Pancreas (tissue), 10 donors: Measurements from ENCODE around the gene EDARADD. TPM values are rescaled to one million over a fixed set of nuclear protein-coding genes. Genes with fewer than 3 reads are reported as not detected.
"Not testable (repeated sequence)": the region's sequence is repeated elsewhere in the genome, so short reads cannot be mapped to it uniquely, and the experiment has no call there.

Experiments
- ATAC-seq, 4 donors: fragments of 200-7000 bp; cut with Tn5 transposase; one replicate each; pipeline versions ENCODE4 v1.8.0 to v1.9.1; 2020; ENCODE audit warnings: mild to moderate bottlenecking in 4 of 4, moderate library complexity in 4 of 4
- DNase-seq, 6 donors: peaks; one replicate each; pipeline ENCODE4 v3.0.0-alpha.2; 2020
- FAIRE-seq: peaks from 2 replicates; lab custom pipeline; 2012; peaks lifted over from hg19 to GRCh38; lab: Jason Lieb, UNC
- H3K27ac ChIP-seq, 4 donors: fragments of 200-600 bp; sonication (generic); 1 replicate in 3 of 4; 2 replicates in 1 of 4; pipeline versions ENCODE4 v1.5.0 to v1.8.0; 2020
- H3K27me3 ChIP-seq, 4 donors: fragments of 200-600 bp; one replicate each; pipeline ENCODE4 v1.8.0; 2021
- H3K36me3 ChIP-seq, 3 donors: fragments of 200-600 bp; sonication (generic) in 1 of 3; one replicate each; pipeline versions ENCODE4 v1.5.0 to v1.8.0; 2020 to 2021
- H3K4me1 ChIP-seq, 3 donors: fragments of 200-600 bp; one replicate each; pipeline ENCODE4 v1.8.0; 2021
- H3K4me3 ChIP-seq, 4 donors: fragments of 200-600 bp; sonication (generic) in 2 of 4; one replicate each; pipeline versions ENCODE4 v1.5.0 to v1.8.0; 2020 to 2021
- H3K9me3 ChIP-seq, 4 donors: fragments of 200-600 bp; one replicate each; pipeline ENCODE4 v1.8.0; 2021
- CTCF ChIP-seq, 4 donors: fragments of 200-600 bp; sonication (generic) in 3 of 4; IDR thresholded peaks; one replicate each; pipeline versions ENCODE4 v1.5.0 to v1.8.0; 2021; ENCODE audit warnings: antibody characterized with exemption in 4 of 4
- WGBS, 2 donors: extraction: QIAGEN DNeasy Blood & Tissue Kit; methylation state at CpG; one replicate each; pipeline ENCODE4 v1.1.7; 2013; 5-methylcytosine and 5-hydroxymethylcytosine counted together
- intact Hi-C, 3 donors: fragments of 100-400 bp; cut with DNase I; formaldehyde crosslinking; loops; one replicate each; pipeline versions ENCODE4 v1.11.1 to v1.14.2; 2022
- polyA plus RNA-seq, 2 donors: library from polyadenylated mRNA; stranded (reverse); fragments of 200-250 nt; gene quantifications; one replicate each; pipeline ENCODE4 v1.2.3, GENCODE V29; 2013
- total RNA-seq, 6 donors: library from RNA; stranded (reverse); fragmentation: NEBNext Ultra II Directional in 4 of 6; extraction: Animal tissue kit (Norgen Biotek cat#: 25700) in 4 of 6; gene quantifications; one replicate each; pipeline versions ENCODE4 v1.2.1 to v1.2.4, GENCODE V29; 2021 to 2023
- donor health status: healthy with polysubstance abuse.
- donor health status: DM: no; HTN: no; CAD: no; lungs with moderate emphysema.
- donor health status: DM: no; HTN: no; CAD: no.
- donor health status: control.
- donor health status: control.
- donor health status: Bipolar disorder and iron deficiency.
- donor health status: DM: yes; HTN: yes; CAD: no.
- donor health status: DM: no; HTN: no; CAD: no.
- donor health status: DM: no; HTN: no; CAD: no.
- donor health status: DM: yes; HTN: yes; CAD: no.

Gene EDARADD
- total and polyA plus RNA-seq, 8 donors: 1.2 to 9.5 (median 3.0) TPM

DNA sequence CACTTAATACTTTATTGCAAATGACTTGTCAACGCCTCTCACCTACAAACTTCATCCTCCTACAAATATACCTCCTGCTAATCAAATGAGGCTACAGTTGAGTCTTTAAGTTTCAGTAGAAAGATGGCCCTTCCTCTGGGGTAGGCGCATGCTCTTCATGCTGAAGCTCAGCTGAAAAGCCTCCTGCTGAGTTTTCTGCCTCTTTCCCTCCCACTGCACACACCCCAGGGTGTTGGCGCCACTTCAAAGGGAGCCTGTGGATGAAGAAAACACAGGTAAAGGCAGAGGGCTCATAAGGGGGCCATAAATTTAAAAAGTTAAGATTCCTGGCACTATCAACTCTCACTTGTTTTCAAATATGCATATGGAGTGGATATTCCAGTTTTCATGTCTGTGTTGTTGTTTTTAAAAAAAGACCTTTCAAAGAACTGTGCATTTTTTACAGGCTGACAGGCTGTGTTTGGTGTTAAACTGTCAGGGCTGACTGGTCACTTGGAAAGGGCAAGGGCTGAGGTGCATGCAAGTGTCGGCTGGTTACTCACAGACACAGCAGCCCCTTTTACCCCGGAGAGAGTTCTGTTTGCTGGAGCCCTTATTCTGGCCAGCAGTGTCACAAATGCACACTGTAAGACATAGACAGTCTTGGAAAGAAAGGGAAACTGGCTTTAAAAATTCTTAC, 86.8 kb downstream of the EDARADD start:
- Histone ChIP-seq H3K27ac (no peak overlapping the region), H3K4me3 (no peak overlapping the region), H3K9me3 (no peaks in the 10 kb centered on the region), H3K4me1 (no peaks in the 10 kb centered on the region), H3K27me3 (no peaks in the 10 kb centered on the region), H3K36me3 (no peaks in the 10 kb centered on the region)
- FAIRE-seq (no peak), ATAC-seq (peak in 3 of 4 donors; percentile 50 to 75 (median 72)), DNase-seq (peak in 4 of 6 donors; percentile 10 to 48 (median 26))
- 57 to 68% methylated on average over 5 of the region's 5 CpGs for WGBS, 2 donors
- TF ChIP-seq CTCF (IDR thresholded peaks at IDR 0.05): no peak
- intact Hi-C loops: loop anchor here in 1 of 3 donors (5.0 kb wide), 1 partner anchor 369 kb away; no protein-coding TSS in a partner anchor

DNA sequence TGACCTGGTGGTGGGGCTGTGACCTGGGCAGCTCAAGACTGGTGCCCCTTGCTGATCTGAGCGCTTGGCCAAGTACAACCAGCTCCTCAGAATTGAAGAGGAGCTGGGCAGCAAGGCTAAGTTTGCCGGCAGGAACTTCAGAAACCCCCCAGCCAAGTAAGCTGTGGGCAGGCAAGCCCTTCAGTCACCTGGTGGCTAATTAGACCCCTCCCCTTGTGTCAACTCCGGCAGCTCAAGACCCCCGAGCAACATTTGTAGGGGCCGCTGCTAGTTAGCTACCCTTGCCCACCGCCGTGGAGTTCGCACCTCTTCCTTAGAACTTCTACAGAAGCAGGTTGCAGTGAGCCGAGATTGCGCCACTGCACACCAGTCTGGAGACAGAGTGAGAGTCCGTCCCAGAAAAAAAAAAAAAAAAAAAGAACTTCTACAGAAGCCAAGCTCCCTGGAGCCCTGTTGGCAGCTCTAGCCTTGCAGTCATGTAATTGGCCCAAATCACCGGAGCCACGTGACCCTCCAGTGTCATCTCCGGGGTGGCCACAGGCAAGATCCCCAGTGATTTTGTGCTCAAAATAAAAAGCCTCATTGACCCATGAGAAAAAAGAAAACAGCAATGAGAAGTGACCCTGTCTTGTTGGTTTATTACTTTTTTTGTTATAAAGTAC, 90.4 kb downstream of the EDARADD start:
- H3K4me1 ChIP-seq: no peaks in the 10 kb centered on the region
- H3K4me3 ChIP-seq: no peak overlapping the region
- H3K27ac ChIP-seq: no peak overlapping the region
- H3K36me3 ChIP-seq: no peaks in the 10 kb centered on the region
- FAIRE-seq (no peak), ATAC-seq (no peak), DNase-seq (no peak)
- no peak for TF ChIP-seq CTCF (IDR thresholded peaks at IDR 0.05)
- WGBS, 2 donors: 93 to 97% methylated on average over 14 of the region's 14 CpGs
- intact Hi-C loops: loop anchor here in 1 of 3 donors (5.0 kb wide), 1 partner anchor 372 kb away; no protein-coding TSS in a partner anchor
- H3K27me3 ChIP-seq: no peaks in the 10 kb centered on the region
- H3K9me3 ChIP-seq: no peaks in the 10 kb centered on the region

- WGBS, 2 donors: 62 to 74% methylated on average over 4 of the region's 4 CpGs
- intact Hi-C loops: loop anchor here in 1 of 3 donors (5.0 kb wide), 1 partner anchor 379 kb away; no protein-coding TSS in a partner anchor
- no peak for FAIRE-seq
Observed at GRCh38 chr1:236486356-236487002, 92.4 kb downstream of the EDARADD start.

DNA sequence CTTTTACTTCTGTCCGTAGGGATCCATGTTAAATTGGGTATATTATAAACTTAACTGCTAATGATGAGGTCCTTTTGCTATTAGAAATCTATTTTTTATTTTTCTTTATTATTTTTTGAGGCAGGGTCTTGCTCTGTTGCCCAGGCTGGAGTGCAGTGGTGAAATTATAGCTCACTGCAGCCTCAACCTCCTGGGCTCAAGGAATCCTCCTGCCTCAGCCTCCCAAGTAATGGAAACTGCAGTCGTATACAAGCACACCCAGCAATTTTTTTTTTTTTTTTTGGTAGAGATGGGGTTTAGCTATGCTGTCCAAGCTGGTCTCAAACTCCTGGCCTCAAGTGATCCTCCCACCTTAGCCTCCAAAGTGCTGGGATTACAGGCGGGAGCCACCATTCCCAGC, 95.1 kb downstream of the EDARADD start:
- not testable (repeated sequence) for H3K36me3 ChIP-seq, DNase-seq, H3K4me3 ChIP-seq, FAIRE-seq, ATAC-seq, H3K27me3 ChIP-seq, H3K4me1 ChIP-seq, H3K27ac ChIP-seq, H3K9me3 ChIP-seq
- intact Hi-C loops: loop anchor here in 1 of 3 donors (5.0 kb wide), 1 partner anchor 382 kb away; no protein-coding TSS in a partner anchor
- 75 to 90% methylated on average over 3 of the region's 3 CpGs for WGBS, 2 donors

More at GRCh38 chr1:236486356-236487002, 92.4 kb downstream of the EDARADD start:
- ATAC-seq: no peak
- Histone ChIP-seq H3K4me1 (peaks cover 0 to 4% (median 0%) of the 10 kb centered on the region in 3 donors), H3K27ac (no peak overlapping the region), H3K36me3 (no peaks in the 10 kb centered on the region), H3K27me3 (no peaks in the 10 kb centered on the region), H3K9me3 (no peaks in the 10 kb centered on the region), H3K4me3 (no peak overlapping the region)
- no peak for TF ChIP-seq CTCF (IDR thresholded peaks at IDR 0.05)
- DNase-seq: no peak

DNA sequence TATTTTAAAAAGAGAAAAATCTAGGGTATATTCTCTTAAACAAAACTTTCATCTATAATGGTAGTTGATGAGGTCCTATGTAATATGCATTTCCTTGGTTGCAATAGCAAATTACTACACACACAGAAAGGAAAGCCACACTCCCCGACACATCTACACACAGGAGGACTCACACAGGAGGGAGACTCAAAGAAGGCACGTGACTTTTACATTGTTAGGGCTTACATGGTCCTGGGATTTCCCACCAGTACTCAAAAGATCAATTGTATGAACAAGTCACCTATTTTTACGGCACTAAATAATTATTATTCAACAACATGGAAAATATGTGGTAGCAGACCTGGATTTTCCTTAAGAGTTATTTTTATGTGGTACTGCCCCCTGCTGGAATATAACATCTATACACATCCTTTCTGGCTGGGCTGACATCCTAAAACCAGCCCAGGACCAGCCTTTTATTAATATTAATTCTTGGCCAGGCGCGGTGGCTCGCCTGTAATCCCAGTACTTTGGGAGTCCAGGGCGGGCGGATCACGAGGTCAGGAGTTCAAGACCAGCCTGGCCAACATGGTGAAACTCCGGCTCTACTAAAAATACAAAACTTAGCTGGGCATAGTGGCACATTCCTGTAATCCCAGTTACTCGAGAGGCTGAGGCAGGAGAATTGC, 95.8 kb downstream of the EDARADD start:
- H3K9me3 ChIP-seq: no peaks in the 10 kb centered on the region
- intact Hi-C loops: loop anchor here in 1 of 3 donors (5.0 kb wide), 1 partner anchor 383 kb away; no protein-coding TSS in a partner anchor
- H3K27me3 ChIP-seq: no peaks in the 10 kb centered on the region
- TF ChIP-seq CTCF (IDR thresholded peaks at IDR 0.05): peak; percentile 41 to 67 (median 60)
- no peaks in the 10 kb centered on the region for H3K36me3 ChIP-seq
- FAIRE-seq (no peak), ATAC-seq (peak; percentile 84 to 96 (median 90)), DNase-seq (peak in 3 of 6 donors; percentile 32 to 65 (median 61))
- H3K4me3 ChIP-seq: no peak overlapping the region
- 17 to 21% methylated on average over 11 of the region's 11 CpGs for WGBS, 2 donors
- H3K4me1 ChIP-seq: peaks cover 0 to 4% (median 0%) of the 10 kb centered on the region in 3 donors
- no peak overlapping the region for H3K27ac ChIP-seq
